Ovary (tissue), 9 donors: ENCODE data around the gene ECD. TPM values are rescaled to one million over a fixed set of nuclear protein-coding genes. Genes with fewer than 3 reads are reported as not detected.
"Not testable (repeated sequence)": the region's sequence is repeated elsewhere in the genome, so short reads cannot be mapped to it uniquely, and the experiment has no call there.

Experiments used
- DNase-seq, 5 donors: peaks; one replicate each; pipeline ENCODE4 v3.0.0-alpha.2; 2019 to 2020
- H3K27ac ChIP-seq, 2 donors: fragments of 200-600 bp; one replicate each; pipeline versions ENCODE4 v1.5.1 to v1.8.0; 2019 to 2022
- H3K27me3 ChIP-seq: fragments of 200-600 bp; one replicate; pipeline ENCODE4 v1.8.0; 2022
- H3K36me3 ChIP-seq: fragments of 200-600 bp; sonication (generic); one replicate; pipeline ENCODE4 v1.5.1; 2019
- H3K4me1 ChIP-seq: one replicate; pipeline ENCODE4 v1.8.1; 2013; ENCODE audit warnings: mild to moderate bottlenecking, moderate library complexity; ENCODE audit not compliant: insufficient read depth
- H3K4me3 ChIP-seq: fragments of 200-600 bp; sonication (generic); one replicate; pipeline ENCODE4 v1.5.1; 2017
- H3K9me3 ChIP-seq, 2 donors: fragments of 200-600 bp in 1 of 2; sonication (generic) in 1 of 2; one replicate each; pipeline versions ENCODE4 v1.5.1 to v1.8.1; 2013 to 2019; ENCODE audit warnings: mild to moderate bottlenecking in 1 of 2, moderate library complexity in 1 of 2
- CTCF ChIP-seq, 3 donors: fragments of 450-650 bp in 2 of 3; fragments of 200-600 bp in 1 of 3; IDR thresholded peaks; one replicate each; pipeline versions ENCODE4 v1.5.1 to v1.8.0; 2016 to 2022; ENCODE audit warnings: antibody characterized with exemption in 3 of 3, mild to moderate bottlenecking in 1 of 3
- EP300 ChIP-seq: sonication (generic); formaldehyde crosslinking; IDR thresholded peaks from one replicate; pipeline ENCODE4 v1.6.1; 2017; ENCODE audit warnings: antibody characterized with exemption
- POLR2A ChIP-seq: fragments of 450-650 bp; IDR thresholded peaks from one replicate; pipeline ENCODE4 v1.6.1; 2017; ENCODE audit warnings: antibody characterized with exemption, mild to moderate bottlenecking, moderate library complexity
- WGBS, 3 donors: extraction: QIAGEN DNeasy Blood & Tissue Kit in 1 of 3; methylation state at CpG; one replicate each; pipeline versions ENCODE4 v1.1.5 to v1.1.7; 2013 to 2017; 5-methylcytosine and 5-hydroxymethylcytosine counted together
- intact Hi-C, 4 donors: fragments of 100-400 bp; cut with DNase I; formaldehyde crosslinking; loops; one replicate each; pipeline versions ENCODE4 v1.11.0 to v1.15.1; 2022 to 2023
- polyA plus RNA-seq, 2 donors: library from polyadenylated mRNA; stranded (reverse); fragments of 200-250 nt in 1 of 2; fragments of 350-450 nt in 1 of 2; fragmentation: Illumina TruSeq in 1 of 2; extraction: RNeasy Lipid Tissue Mini Kit (QIAGEN cat#74804) in 1 of 2; gene quantifications; one replicate each; pipeline ENCODE4 v1.2.3, GENCODE V29; 2013 to 2014
- total RNA-seq, 7 donors: library from RNA; depleted of rRNA in 2 of 7; stranded (reverse); fragments of >200 nt in 2 of 7; fragmentation: NEBNext Ultra II Directional in 3 of 7; extraction: Animal tissue kit (Norgen Biotek cat#: 25700) in 3 of 7; gene quantifications; one replicate each; pipeline versions ENCODE4 v1.1.0 to v1.2.4, GENCODE V29; 2016 to 2023
- donor health status: DM: no; HTN: no; CAD: no; lungs with moderate emphysema.
- donor health status: DM: no; HTN: no; CAD: no.
- donor health status: Bipolar disorder and iron deficiency.
- donor health status: DM: yes; HTN: yes; CAD: no.
- donor health status: DM: no; HTN: no; CAD: no.
- donor health status: DM: yes; HTN: yes; CAD: no.

The ECD gene
- total and polyA plus RNA-seq, 9 donors, result 14.7 to 28.2 (median 22.8) TPM

- H3K27me3 ChIP-seq, result no peaks in the 10 kb centered on the region
- H3K4me1 ChIP-seq, result no peaks in the 10 kb centered on the region
- no peaks in the 10 kb centered on the region for H3K36me3 ChIP-seq
- H3K4me3 ChIP-seq, result no peak overlapping the region
- no peak for TF ChIP-seq CTCF (IDR thresholded peaks at IDR 0.05)
- no peak for TF ChIP-seq EP300
- TF ChIP-seq POLR2A, result no peak
- no peak for DNase-seq
- intact Hi-C loops, result no loop called here
- 56 to 58% (median 58%) methylated on average over 5 of the region's 5 CpGs for WGBS, 3 donors
- H3K9me3 ChIP-seq, result no peaks in the 10 kb centered on the region
- H3K27ac ChIP-seq, result no peak overlapping the region
Observed at GRCh38 chr10:73117976-73118743, 49.6 kb downstream of the ECD start.

- no peak overlapping the region for H3K4me3 ChIP-seq
- intact Hi-C loops, result no loop called here
- H3K27ac ChIP-seq, result no peak overlapping the region
- TF ChIP-seq CTCF (IDR thresholded peaks at IDR 0.05) (no peak), EP300 (no peak), POLR2A (no peak)
- no peak for DNase-seq
- 86 to 98% (median 97%) methylated on average over 1 of the region's 1 CpG for WGBS, 3 donors
- no peaks in the 10 kb centered on the region for H3K4me1 ChIP-seq
- no peaks in the 10 kb centered on the region for H3K9me3 ChIP-seq
- H3K36me3 ChIP-seq, result no peaks in the 10 kb centered on the region
- no peaks in the 10 kb centered on the region for H3K27me3 ChIP-seq
Observed at GRCh38 chr10:73116017-73116416, 51.8 kb downstream of the ECD start.

- DNase-seq, result no peak
- Histone ChIP-seq H3K27me3 (no peaks in the 10 kb centered on the region), H3K4me1 (peaks cover 2% of the 10 kb centered on the region), H3K9me3 (no peaks in the 10 kb centered on the region), H3K36me3 (no peaks in the 10 kb centered on the region), H3K4me3 (no peak overlapping the region), H3K27ac (no peak overlapping the region)
- TF ChIP-seq POLR2A (no peak), EP300 (no peak), CTCF (IDR thresholded peaks at IDR 0.05) (no peak)
- intact Hi-C loops, result no loop called here
- WGBS, 3 donors, result 46 to 87% (median 58%) methylated on average over 1 of the region's 1 CpG
Observed at GRCh38 chr10:73113551-73113950, 54.3 kb downstream of the ECD start.

GRCh38 chr10:73112032-73112431, 55.8 kb downstream of the ECD start:
- H3K36me3 ChIP-seq, H3K27ac ChIP-seq, H3K27me3 ChIP-seq, H3K9me3 ChIP-seq, H3K4me1 ChIP-seq, DNase-seq, H3K4me3 ChIP-seq, intact Hi-C loops: not testable (repeated sequence)
- 96% methylated on average over 13 of the region's 13 CpGs for WGBS, 3 donors

- Histone ChIP-seq H3K4me1 (peaks cover 2% of the 10 kb centered on the region), H3K9me3 (no peaks in the 10 kb centered on the region), H3K36me3 (no peaks in the 10 kb centered on the region), H3K27ac (peak within 1 kb of the TSS in 1 of 2 donors; percentile 16), H3K4me3 (peak within 1 kb of the TSS; percentile 48), H3K27me3 (no peaks in the 10 kb centered on the region)
- TF ChIP-seq CTCF (IDR thresholded peaks at IDR 0.05) (no peak), POLR2A (no peak), EP300 (no peak)
- WGBS, 3 donors, result 0% methylated on average over 5 of the region's 5 CpGs
- intact Hi-C loops, result no loop called here
- peak; percentile 61 to 73 (median 67) for DNase-seq
Observed at GRCh38 chr10:73110345-73110849, 57.4 kb downstream of the ECD start, which contains the start of gene NUDT13. Gene NUDT13, plus strand, starts transcription at chr10:73110455. Its CDS starts 3,911 bp downstream, at chr10:73114366.

- 93% methylated on average over 4 of the region's 4 CpGs for WGBS, 3 donors
- H3K27me3 ChIP-seq, H3K4me3 ChIP-seq, H3K9me3 ChIP-seq, H3K4me1 ChIP-seq, H3K36me3 ChIP-seq, H3K27ac ChIP-seq, intact Hi-C loops, DNase-seq: not testable (repeated sequence)
Observed at GRCh38 chr10:73109248-73109652, 58.6 kb downstream of the ECD start.
